Right lobe of liver (tissue), 4 donors: Measurements from ENCODE around the gene TMC8.

Source experiments
- CTCF ChIP-seq, 4 donors: fragments of 200-600 bp in 3 of 4; fragments of 450-650 bp in 1 of 4; IDR thresholded peaks; one replicate each; pipeline versions ENCODE4 v1.5.1 to v1.8.0; 2016 to 2022; ENCODE audit warnings: antibody characterized with exemption in 4 of 4, mild to moderate bottlenecking in 2 of 4
- POLR2A ChIP-seq: fragments of 450-650 bp; IDR thresholded peaks from one replicate; pipeline ENCODE4 v1.6.1; 2017; ENCODE audit warnings: antibody characterized with exemption, mild to moderate bottlenecking
- donor health status: DM: no; HTN: no; CAD: no.
- donor health status: DM: no; HTN: no; CAD: no.
- donor health status: DM: no; HTN: yes; CAD: no.

GRCh38 chr17:78172249-78173051 is 41.9 kb downstream of the TMC8 start:
- TF ChIP-seq CTCF (IDR thresholded peaks at IDR 0.05) (no peak), POLR2A (no peak)
